ENCODE results near the gene SPOUT1.

SPOUT1 gene

GRCh38 chr9:128790536-128790935 is 39.1 kb downstream of the SPOUT1 start:
- TF ChIP-seq CTCF (IDR thresholded peaks at IDR 0.05; ENCODE audit: insufficient read depth, missing control alignments) = no peak
- no peak for FAIRE-seq
- no peak for DNase-seq (ENCODE audit: insufficient read length, low spot score)

GRCh38 chr9:128788445-128788844 is 41.1 kb downstream of the SPOUT1 start:
- no peak for FAIRE-seq
- DNase-seq (ENCODE audit: insufficient read length, low spot score) = no peak
- no peak for TF ChIP-seq CTCF (IDR thresholded peaks at IDR 0.05; ENCODE audit: insufficient read depth, missing control alignments)

GRCh38 chr9:128787659-128788058 is 41.9 kb downstream of the SPOUT1 start:
- FAIRE-seq (no peak), DNase-seq (ENCODE audit: insufficient read length, low spot score) (no peak)
- TF ChIP-seq CTCF (IDR thresholded peaks at IDR 0.05; ENCODE audit: insufficient read depth, missing control alignments) = no peak

- no peak for TF ChIP-seq CTCF (IDR thresholded peaks at IDR 0.05; ENCODE audit: insufficient read depth, missing control alignments)
- FAIRE-seq = no peak
- peak; percentile 87 for DNase-seq (ENCODE audit: insufficient read length, low spot score)
These were observed 42.7 kb downstream of the SPOUT1 start, which contains the start of gene TBC1D13 for GRCh38 chr9:128786681-128787601. Gene TBC1D13, plus strand, starts transcription at chr9:128787253. Its CDS starts 101 bp downstream, at chr9:128787354.

- FAIRE-seq (no peak), DNase-seq (ENCODE audit: insufficient read length, low spot score) (no peak)
- TF ChIP-seq CTCF (IDR thresholded peaks at IDR 0.05; ENCODE audit: insufficient read depth, missing control alignments) = no peak
These were observed 44.2 kb downstream of the SPOUT1 start for GRCh38 chr9:128785427-128785826.

- no peak for FAIRE-seq
- no peak for DNase-seq (ENCODE audit: insufficient read length, low spot score)
- TF ChIP-seq CTCF (IDR thresholded peaks at IDR 0.05; ENCODE audit: insufficient read depth, missing control alignments) = no peak
These were observed 46.9 kb downstream of the SPOUT1 start for GRCh38 chr9:128782669-128783068.
